Stimulated activated naive CD4-positive, alpha-beta T cell (primary cell): ENCODE results near the gene UBASH3A.

Experiments
- DNase-seq, 6 experiments: peaks; one replicate each; lab custom pipeline; 2025; lab: John Stamatoyannopoulos, UW

The UBASH3A gene, protein sequence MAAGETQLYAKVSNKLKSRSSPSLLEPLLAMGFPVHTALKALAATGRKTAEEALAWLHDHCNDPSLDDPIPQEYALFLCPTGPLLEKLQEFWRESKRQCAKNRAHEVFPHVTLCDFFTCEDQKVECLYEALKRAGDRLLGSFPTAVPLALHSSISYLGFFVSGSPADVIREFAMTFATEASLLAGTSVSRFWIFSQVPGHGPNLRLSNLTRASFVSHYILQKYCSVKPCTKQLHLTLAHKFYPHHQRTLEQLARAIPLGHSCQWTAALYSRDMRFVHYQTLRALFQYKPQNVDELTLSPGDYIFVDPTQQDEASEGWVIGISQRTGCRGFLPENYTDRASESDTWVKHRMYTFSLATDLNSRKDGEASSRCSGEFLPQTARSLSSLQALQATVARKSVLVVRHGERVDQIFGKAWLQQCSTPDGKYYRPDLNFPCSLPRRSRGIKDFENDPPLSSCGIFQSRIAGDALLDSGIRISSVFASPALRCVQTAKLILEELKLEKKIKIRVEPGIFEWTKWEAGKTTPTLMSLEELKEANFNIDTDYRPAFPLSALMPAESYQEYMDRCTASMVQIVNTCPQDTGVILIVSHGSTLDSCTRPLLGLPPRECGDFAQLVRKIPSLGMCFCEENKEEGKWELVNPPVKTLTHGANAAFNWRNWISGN

DNA sequence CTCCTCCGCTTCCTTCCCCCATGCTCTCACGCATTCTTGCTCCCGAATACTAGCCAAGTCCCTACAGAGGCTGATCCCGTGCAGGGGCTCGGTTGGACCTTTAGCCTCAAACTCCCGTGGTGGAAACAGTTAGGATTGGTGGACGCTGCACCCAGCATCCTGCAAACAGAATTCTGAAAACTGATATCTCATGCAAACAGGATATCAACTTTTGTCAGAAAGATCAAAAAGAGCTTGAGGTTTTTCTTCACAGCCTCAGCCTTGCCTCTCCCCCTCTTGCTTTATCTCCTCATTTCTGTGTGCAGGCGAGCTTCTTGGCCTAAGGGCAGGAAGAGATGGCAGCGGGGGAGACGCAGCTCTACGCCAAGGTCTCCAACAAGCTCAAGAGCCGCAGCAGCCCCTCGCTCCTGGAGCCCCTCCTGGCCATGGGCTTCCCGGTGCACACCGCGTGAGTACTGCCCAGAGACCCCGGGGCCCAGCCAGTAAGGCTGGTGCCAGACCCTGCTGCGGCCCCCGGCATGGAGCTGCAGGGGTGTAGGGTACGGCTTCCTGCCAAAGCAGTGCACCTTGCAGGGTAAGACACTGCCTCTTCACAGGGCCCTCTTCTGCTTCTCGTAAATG lies at the start of gene UBASH3A:
Gene UBASH3A, plus strand, starts transcription at position 292 of the 621 bp plus-strand sequence. Its CDS starts 44 bp downstream, at position 336.
- peak; percentile 38 to 83 (median 66) for DNase-seq

DNA sequence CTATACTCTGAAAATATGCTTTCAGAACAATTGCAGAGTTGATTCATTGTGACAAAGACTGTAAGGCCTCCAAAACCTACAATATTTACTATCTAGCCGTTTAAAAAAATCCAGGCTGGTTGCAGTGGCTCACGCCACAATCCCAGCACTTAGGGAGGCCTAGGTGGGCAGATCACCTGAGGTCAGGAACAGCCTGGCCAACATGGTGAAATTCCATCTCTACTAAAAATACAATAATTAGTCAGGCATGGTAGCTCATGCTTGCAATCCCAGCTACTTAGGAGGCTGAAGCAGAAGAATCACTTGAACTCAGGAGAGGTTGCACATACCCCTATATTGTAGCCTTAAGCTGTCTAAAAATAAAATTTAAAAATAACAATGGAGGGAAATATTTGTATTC lies 47.7 kb upstream of the UBASH3A start:
- DNase-seq, result no peak

DNA sequence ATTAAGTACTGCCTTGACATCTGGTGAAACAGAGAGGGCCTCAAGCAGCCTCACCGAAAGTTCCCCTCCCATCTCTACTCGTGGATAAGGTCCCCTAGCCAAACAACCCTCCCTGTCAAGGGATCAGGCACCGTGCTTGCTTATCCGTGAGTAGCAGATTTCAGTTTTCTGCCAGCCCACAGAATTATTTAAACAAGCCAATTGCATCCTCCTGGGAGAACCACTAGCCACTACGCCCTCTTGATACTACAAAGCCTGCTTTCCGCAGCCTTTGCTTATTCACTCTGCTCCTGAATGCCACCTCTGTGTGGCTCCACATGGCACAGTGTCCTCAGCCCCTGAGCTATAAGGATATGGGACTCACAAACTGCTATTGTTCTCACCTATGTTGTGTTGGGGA lies 47.1 kb upstream of the UBASH3A start:
- no peak for DNase-seq

DNA sequence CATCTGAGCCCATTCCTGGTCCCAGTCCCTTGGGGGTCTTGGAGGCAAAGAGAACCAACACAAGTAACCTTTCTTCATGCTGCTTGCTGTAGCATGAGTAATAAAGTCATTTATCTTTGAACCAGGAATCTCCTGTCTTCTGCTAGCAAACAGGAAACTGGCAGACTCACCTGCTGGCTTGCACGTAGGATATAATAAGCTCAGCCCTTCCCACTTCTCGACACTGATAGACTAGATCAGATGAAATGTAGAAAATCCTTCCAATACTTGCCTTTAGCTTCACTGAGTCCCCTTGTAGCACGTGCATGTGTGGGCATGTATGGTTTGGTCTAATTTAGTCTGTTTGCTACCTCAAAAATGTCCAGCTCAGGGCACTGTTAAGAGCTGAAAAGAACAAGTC lies 46.4 kb upstream of the UBASH3A start:
- no peak for DNase-seq

DNA sequence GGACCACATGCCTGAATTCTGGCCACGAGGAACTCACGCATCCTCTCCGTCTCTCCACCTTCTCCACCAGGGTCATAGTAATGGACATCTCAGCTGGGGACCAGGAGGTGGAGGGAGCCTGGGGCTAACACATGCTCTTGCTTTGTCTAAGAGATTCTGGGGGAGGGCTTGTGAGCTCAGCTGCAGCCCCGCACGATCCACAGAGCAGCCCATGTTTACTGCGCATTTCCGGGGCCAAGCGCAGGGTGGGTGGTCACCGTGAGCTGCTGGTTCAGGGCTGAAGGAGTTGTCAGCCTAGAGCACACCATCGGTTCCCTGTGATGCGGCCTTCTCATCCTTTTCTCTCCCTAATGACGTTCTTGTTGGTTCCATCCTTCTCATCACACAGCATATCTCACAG lies 45.4 kb upstream of the UBASH3A start:
- DNase-seq, result no peak

DNA sequence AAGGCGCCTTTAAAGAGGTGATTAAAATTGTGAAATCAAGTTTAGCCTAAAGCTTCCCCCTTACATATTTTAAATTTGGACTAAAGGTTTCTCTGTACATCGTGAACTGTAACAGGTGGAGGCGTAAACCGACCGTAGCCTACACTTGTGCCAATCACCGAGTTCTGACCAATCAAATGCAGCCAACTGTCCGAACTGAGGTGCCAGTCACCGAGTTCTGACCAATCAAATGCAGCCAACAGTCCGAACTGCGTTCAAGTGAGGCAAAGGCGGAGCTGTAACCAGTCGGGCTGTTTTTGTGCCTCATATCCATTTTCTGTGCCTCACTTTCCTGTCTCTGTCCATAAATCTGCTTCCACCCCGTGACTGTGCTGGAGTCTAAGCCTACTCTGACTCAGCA lies 44.8 kb upstream of the UBASH3A start:
- no peak for DNase-seq

DNA sequence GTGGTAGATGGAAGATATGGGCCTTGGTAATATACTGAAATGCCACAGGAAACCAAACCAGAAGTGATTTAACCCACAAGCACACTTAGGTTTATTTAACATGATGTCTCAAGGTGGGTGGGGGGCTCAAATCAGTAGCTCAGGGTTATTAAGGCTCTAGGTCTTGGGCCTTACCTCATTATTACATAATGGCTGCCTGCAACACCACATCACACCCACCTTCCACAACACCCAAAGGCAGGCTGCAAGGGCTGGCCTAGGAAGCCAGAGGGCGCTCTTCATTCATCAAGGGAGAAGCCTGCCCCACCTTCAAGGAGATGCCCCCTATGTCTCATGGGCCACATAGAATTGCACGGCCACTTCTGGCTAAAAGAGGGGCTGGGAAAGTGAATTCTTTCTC lies 43.4 kb upstream of the UBASH3A start:
- no peak for DNase-seq

DNA sequence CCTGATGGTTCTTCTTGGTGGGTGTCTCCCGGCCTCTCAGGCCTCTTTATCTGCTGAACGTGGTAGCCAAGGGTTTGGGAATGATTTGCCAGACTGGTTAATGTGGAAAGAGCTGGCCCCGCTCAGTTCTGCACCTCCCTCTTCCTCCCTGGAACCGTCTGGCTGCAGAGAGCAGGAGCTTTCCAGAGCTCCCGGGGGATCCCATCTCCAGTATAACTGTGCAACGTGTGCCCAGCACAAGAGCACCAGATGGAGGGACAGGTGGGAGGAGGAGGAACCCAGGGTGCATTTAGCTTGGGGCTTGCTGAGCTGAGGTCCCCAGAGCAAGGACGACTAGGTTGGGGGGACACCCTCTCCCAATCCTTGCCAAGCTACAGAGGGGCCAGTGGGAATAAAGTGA lies 42.4 kb upstream of the UBASH3A start:
- no peak for DNase-seq

DNA sequence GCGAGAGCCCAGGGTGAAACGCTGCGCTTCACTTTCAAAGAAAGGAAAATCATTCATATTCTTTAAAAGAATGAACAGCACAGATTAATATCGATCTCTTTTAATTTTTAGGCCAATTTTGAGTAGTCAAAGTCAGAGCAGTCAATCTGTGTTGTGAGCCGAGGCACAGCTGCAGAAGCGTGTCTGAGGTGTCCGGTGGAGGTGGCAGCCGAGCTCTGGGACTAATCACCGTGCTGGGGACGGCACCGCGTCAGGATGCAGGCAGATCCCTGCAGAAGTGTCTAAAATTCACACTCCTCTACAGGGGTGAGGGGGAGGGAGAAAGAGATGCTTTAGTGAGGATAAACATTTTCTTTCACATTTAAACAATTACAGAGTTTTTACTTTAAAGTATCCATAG lies 41.5 kb upstream of the UBASH3A start:
- DNase-seq, result no peak

DNA sequence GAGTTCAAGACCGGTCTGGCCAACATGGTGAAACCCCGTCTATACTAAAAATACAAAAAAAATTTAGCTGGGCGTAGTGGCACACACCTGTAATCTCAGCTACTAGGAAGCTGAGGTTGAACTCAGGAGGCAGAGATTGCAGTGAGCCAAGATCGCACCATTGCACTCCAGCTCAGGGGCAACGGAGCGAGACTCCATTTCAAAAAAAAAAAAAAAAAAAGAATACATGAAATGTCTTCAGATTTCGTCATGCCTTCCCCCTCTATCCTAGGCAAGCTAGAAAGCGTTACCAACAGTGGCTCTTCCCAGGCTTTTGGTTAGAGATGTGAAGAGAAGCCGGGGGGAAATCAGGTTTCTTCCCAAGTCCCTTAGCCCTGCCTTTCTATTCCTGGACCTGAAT lies 41.0 kb upstream of the UBASH3A start:
- DNase-seq, result no peak

DNA sequence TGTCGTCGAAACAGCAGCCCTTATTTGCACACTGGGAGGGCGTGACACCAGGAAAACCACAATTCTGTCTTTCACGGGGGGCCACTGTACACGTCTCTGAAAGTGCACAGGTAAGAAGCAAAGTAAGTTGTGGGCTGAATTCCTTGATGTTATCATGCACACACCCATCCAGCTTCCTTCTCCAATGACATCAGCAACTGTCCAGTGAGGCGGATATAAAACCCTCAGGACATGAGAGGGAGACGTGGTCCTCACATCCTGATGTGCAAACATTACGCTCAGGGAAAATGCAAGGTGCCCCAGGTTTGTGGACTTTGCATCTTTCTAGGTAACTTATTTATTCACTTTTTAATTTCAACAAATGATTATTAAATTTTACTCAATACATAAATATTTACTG lies 40.4 kb upstream of the UBASH3A start:
- DNase-seq, result no peak

DNA sequence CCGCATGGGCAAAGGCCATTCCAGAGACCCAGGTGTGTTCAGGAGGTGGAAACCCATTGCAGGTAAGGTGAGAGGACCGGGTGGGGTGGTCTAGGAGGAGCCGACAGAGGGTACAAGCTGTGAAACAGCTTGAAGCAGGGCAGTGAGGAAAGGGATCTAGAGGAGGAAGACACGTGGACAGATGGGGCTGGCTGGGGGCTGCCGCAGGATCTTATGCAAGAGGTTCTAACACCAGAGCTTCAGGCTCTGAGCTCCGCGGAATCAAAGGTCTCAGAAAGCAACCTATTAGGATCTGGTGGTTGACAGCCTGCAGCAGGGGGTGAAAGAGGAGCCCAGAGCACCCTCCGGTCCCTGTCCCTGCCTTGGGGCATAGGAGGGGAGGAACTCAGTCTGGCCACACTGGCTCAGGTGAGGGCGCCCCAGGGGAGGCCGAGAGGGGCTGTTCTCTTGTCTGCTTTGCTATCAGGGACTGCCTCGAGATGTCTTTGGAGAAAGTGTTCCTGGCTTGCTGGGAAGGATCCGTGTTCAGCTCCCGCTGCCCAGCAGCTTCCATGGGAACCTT lies 39.3 kb upstream of the UBASH3A start:
- no peak for DNase-seq

DNA sequence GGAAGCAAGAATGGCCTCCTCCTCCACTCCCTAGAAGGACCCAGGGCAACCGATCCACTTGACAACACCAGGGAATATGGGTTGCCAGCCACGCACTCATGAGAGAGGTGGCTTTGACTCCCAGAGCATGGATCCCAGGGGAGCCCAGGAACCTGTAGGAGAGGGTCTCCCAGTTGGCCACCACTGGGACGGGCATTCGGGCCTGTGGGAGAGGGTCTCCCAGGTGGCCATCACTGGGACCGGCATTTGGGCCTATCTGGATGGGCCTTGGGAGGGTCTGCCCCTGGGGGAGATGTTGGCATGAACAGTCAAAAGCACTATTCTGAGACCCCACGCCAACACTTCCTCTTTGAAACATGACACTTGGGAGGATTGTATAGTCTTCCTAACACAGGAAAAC lies 37.9 kb upstream of the UBASH3A start:
- no peak for DNase-seq

DNA sequence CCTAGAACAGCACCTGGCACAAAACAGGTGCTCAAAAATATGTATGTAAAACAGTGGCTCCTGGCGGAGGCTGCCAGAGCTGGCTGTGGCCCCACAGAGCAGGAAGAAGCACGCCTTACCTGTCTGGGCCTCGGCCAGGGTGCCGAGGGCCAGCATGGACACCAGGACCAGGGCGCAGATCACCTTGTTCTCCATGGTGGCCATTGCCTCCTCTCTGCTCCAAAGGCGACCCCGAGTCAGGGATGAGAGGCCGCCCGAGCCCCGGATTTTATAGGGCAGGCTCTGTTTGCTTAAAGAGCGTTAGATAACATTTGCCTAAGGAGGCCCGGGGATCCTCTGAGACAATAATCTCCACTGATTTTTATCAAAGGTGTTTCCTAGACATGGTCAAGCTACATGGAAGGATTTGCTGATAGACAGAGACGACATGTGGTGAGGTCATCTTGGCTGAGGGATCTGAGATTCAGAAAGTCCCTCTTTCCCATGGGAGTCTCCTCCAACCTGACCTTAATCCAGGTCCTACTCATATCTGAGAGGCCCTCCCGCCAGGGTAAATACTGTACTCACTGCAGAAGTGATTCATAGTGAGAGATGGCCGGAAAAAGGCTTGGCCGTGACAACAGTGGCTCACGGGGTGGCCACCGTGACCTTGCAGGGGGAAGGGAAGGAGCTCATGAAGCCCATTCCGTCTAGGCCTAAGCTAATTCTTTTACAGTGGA lies 37.3 kb upstream of the UBASH3A start, which contains the start of gene TFF1:
Gene TFF1, minus strand, starts transcription at position 244 of the 719 bp plus-strand sequence. Its CDS starts 40 bp downstream, at position 204.
- DNase-seq, result no peak

DNA sequence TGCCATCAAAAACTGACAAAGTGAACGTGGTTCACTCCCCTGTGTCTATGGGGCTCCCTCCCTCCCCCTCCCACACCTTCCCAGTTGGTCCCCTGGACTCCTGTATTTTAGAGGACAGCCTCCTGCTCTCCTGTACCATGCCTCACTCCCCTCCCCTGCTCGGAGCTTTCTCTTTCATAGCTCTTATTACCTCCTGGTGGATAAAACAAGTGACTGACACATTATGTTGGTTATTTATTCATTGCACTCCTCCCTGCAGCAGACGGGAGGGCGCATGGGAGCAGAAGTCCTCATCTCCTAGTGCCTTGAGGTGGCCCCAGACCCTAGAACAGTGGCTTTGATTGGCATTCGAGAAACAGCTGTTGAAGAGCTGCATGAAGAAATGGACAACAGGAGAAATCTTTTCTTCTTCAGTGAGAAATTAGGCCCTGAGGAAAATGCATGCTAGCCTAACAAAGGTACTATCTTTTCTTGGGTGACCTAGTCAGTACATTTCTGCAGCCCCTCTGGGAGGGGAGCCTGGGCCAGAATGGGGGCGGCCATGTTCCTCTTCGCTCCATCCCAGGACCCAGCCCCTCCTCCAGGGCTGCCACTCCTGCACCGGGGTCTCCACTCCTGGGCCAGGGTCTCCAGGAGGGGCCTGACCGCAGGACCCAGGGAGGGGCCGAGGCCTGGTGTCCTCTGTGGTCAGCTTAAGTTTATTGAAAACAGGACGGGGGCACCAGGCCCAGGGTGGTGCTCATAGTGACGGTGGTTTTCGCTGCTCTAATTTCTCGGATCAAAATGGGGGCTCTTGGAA lies 36.1 kb upstream of the UBASH3A start:
- DNase-seq, result no peak

DNA sequence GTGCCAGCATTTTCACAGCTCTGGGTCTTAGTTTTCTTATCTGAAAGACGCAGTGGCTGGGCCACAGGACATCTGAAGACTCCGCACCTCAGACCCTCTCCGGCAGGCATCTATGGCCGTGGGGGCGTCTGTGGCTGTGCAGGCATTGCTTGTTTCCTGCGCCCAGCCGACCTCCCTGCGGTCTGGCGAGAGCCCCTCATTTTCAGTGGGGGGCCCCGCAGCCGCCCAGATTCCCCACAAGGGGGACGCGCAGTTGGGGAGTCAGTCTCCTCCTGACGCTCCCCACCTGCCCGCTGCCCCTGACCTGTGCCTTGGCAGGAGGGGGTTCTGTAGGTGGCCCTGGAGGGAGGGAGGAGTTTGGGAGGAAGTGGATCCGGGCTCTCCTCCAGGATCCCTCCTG lies 33.9 kb upstream of the UBASH3A start:
- DNase-seq, result no peak

DNA sequence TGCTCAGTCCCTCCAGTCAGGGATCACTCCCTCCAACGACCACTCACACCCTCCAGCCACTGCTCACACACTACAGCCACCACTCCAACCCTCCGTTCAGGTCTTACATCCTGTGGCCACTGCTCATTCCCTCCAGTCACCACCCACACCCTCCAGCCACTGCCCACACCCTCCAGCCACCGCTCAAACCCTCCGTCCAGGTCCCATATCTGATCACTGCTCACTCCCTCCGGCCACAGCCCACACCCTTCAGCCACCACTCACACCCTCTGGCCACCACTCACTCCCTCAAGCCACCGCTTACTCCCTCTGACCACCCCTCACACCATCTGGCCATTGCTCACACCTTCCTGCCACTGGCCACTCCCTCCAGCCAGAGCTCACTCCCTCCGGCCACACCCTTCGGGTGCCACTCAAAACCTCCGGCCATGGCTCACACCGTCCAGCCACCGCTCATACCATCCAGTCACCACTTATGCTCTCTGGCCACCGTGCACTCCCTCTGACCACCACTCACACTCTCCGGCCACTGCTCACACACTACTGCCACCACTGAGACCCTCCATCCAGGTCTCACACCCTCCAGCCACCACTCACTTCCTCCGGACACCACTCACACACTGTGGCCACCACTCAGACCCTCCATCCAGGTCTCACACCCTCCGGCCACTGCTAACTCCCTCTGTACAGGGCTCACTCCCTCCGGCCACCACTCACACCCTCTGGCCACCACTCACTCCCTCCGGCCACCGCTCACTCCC lies 32.6 kb upstream of the UBASH3A start:
- DNase-seq, result no peak

DNA sequence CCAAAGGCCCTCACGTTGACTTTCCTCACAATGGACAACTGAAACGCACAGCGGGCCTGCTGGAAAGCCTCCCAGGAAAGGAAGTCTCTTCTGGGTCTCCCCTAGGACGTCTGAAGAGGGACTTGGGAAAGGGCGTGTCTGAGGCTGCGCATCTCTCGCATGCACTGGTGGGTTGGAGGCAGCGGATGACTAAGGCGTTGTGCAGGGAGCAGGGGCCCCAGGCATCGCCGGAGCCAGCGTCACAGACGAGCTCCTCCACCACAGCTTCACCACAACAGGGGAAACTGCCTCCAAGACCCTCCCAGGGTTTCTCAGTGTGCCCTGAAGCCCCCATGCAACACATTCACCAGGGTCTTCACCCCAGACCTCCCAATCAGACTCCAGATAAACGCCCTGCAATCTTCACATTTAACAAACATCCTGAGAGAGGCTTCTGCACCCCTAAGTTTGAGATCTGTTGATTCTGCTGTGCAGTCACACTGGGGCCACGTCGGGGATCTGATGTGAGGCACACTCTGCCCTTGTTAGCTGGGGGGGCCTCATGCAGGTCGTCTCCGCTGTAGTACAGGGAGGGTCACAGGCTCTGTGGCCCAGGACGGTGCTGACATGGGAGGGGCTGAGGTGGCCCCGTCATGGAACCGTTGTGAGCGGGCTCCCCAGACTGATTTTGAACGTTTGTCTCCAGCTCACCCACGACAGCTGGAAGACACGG lies 30.4 kb upstream of the UBASH3A start:
- no peak for DNase-seq

DNA sequence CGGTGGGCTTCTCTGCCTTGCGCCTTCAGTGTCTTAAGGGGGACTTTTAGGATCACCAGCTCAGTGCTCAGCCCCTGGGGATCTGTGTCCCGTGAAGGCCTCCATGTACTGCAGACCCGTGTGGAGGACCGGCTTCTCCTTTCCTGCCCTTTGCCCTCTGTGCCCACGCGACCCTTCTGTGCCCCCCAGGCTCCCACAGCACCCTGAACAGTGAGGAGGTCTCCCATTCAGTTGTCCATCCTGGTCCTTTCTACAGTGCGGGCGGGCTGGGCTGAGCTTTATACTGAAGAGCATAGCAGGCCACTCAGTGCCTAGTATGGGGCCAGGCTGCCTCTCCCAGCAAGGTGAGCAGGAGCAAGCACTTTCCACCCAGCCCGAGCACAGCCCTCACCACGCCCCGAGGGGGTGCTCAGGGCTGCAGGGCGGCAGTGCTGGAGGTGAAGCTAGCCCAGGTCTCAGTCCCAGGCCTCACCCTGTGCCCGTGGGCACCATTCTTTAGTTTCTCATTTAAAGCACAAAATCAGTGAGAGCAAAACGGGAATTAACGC lies 29.7 kb upstream of the UBASH3A start:
- no peak for DNase-seq

DNA sequence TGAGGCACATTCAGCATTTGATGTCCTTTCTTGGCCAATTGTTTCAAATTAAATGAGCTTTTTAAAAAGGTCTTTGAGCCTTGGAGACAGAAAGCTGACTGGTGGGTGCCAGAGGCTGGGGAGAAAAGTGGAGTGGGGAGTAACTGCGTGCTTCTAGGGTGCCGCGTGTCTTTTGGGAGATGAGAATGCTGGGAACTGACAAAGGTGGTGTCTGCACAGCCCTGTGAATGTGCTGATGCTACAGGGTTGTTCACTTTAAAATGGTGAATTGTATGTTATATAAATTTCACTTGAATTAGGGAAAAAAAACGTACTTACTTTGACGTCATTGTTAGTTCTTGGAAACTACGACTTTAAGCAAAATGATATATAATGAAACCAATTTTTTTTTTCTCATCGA lies 29.2 kb upstream of the UBASH3A start:
- no peak for DNase-seq
